ENCODE data around the gene DYRK1A.

GRCh38 chr21:37380349-37381323, 14.1 kb downstream of the DYRK1A start:
- TF ChIP-seq CTCF (tag by site-specific recombination; IDR thresholded peaks at IDR 0.05) (no peak), ZBTB21 (tag by site-specific recombination; IDR thresholded peaks at IDR 0.05) (no peak), ZNF664 (tag by site-specific recombination; IDR thresholded peaks at IDR 0.05) (peak; percentile 91), ZNF112 (tag by site-specific recombination; IDR thresholded peaks at IDR 0.05) (no peak), ZEB2 (tag by site-specific recombination; IDR thresholded peaks at IDR 0.05) (no peak), KLF1 (tag by site-specific recombination; IDR thresholded peaks at IDR 0.05) (no peak), HOXA7 (CRISPR knock-in tag; IDR thresholded peaks at IDR 0.05; ENCODE audit: borderline replicate concordance) (no peak), ZNF776 (tag by site-specific recombination; IDR thresholded peaks at IDR 0.05; ENCODE audit: borderline replicate concordance) (no peak), ZNF23 (tag by site-specific recombination; IDR thresholded peaks at IDR 0.05; ENCODE audit: borderline replicate concordance) (no peak)

All from HEK293 (cell line).